HG03196 (cell line): ENCODE data around the gene RPGRIP1L.

Experiments used
- ATAC-seq: cut with Tn5 transposase; IDR thresholded peaks from one replicate; pipeline ENCODE4 v1.9.1; 2021; ENCODE audit not compliant: unreplicated experiment

The RPGRIP1L gene

GRCh38 chr16:53703590-53704444, at the start of gene RPGRIP1L, which contains the start of gene FTO:
Gene RPGRIP1L, minus strand, starts transcription at chr16:53703859. Its CDS starts 3,136 bp downstream, at chr16:53700723.
Gene FTO, plus strand, starts transcription at chr16:53704156.
- ATAC-seq, result peak; percentile 99

- no peak for ATAC-seq
These were observed 49.8 kb upstream of the RPGRIP1L start for GRCh38 chr16:53753431-53753830.

GRCh38 chr16:53752560-53752959, 48.9 kb upstream of the RPGRIP1L start:
- ATAC-seq, result no peak

GRCh38 chr16:53745753-53746266, 42.2 kb upstream of the RPGRIP1L start:
- no peak for ATAC-seq

- no peak for ATAC-seq
These were observed 41.4 kb upstream of the RPGRIP1L start for GRCh38 chr16:53745086-53745485.

- ATAC-seq, result no peak
These were observed 40.8 kb upstream of the RPGRIP1L start for GRCh38 chr16:53744449-53744848.

GRCh38 chr16:53743149-53743566, 39.5 kb upstream of the RPGRIP1L start:
- ATAC-seq, result no peak

- ATAC-seq, result no peak
These were observed 37.9 kb upstream of the RPGRIP1L start for GRCh38 chr16:53741546-53741945.

- ATAC-seq, result no peak
These were observed 37.4 kb upstream of the RPGRIP1L start for GRCh38 chr16:53740933-53741531.

GRCh38 chr16:53740476-53740875, 36.8 kb upstream of the RPGRIP1L start:
- no peak for ATAC-seq

GRCh38 chr16:53737552-53737951, 33.9 kb upstream of the RPGRIP1L start:
- ATAC-seq, result no peak

GRCh38 chr16:53736297-53736696, 32.6 kb upstream of the RPGRIP1L start:
- no peak for ATAC-seq

GRCh38 chr16:53734908-53735307, 31.2 kb upstream of the RPGRIP1L start:
- ATAC-seq, result no peak

GRCh38 chr16:53732296-53732929, 28.8 kb upstream of the RPGRIP1L start:
- ATAC-seq, result no peak

- no peak for ATAC-seq
These were observed 27.0 kb upstream of the RPGRIP1L start for GRCh38 chr16:53730693-53731092.

GRCh38 chr16:53726625-53727024, 23.0 kb upstream of the RPGRIP1L start:
- ATAC-seq, result no peak

- ATAC-seq, result no peak
These were observed 17.4 kb upstream of the RPGRIP1L start for GRCh38 chr16:53721017-53721416.

- no peak for ATAC-seq
These were observed 13.9 kb upstream of the RPGRIP1L start for GRCh38 chr16:53717577-53717976.

- no peak for ATAC-seq
These were observed 11.3 kb upstream of the RPGRIP1L start for GRCh38 chr16:53715023-53715384.

GRCh38 chr16:53714205-53715022, 10.8 kb upstream of the RPGRIP1L start:
- ATAC-seq, result no peak
